Activated CD4-positive, alpha-beta T cell treated with anti-CD3 and anti-CD28 coated beads, Interleukin-2, amount 10 ng/mL, durations not matched to agents 24 days and 14 days (primary cell): ENCODE results near the gene RPLP2. TPM values are rescaled to one million over a fixed set of nuclear protein-coding genes. Genes with fewer than 3 reads are reported as not detected.

ENCODE experiments used
- DNase-seq: peaks from one replicate; pipeline ENCODE4 v3.0.0; 2022
- H3K27ac Mint-ChIP-seq: one replicate; pipeline ENCODE4 v1.8.0; 2022; ENCODE audit warnings: mild to moderate bottlenecking, mixed read lengths
- H3K27me3 Mint-ChIP-seq: one replicate; pipeline ENCODE4 v1.8.0; 2022; ENCODE audit warnings: mixed read lengths
- H3K36me3 Mint-ChIP-seq: one replicate; pipeline ENCODE4 v1.8.0; 2022; ENCODE audit warnings: low read depth, mild to moderate bottlenecking, mixed read lengths
- H3K4me1 Mint-ChIP-seq: one replicate; pipeline ENCODE4 v1.8.0; 2021; ENCODE audit warnings: mixed read lengths
- H3K4me3 Mint-ChIP-seq: one replicate; pipeline ENCODE4 v1.8.0; 2022; ENCODE audit warnings: mild to moderate bottlenecking, moderate library complexity, mixed read lengths
- H3K9me3 Mint-ChIP-seq: one replicate; pipeline ENCODE4 v1.8.0; 2021; ENCODE audit warnings: mixed read lengths
- intact Hi-C: fragments of 100-400 bp; cut with micrococcal nuclease; formaldehyde crosslinking; loops from one replicate; pipeline ENCODE4 v1.15.1; 2023
- total RNA-seq: library from RNA; stranded (reverse); gene quantifications from 2 replicates; pipeline ENCODE4 v1.2.3, GENCODE V29; 2022

RPLP2 gene
- total RNA-seq, 1 donor from 2014 or later: 2,367 TPM

GRCh38 chr11:860234-861104, 50.7 kb downstream of the RPLP2 start:
- intact Hi-C loops: no loop called here
- no peak overlapping the region for H3K27ac Mint-ChIP-seq
- no peaks in the 10 kb centered on the region for H3K9me3 Mint-ChIP-seq
- no peak overlapping the region for H3K4me3 Mint-ChIP-seq
- H3K27me3 Mint-ChIP-seq: no peaks in the 10 kb centered on the region
- H3K36me3 Mint-ChIP-seq: no peaks in the 10 kb centered on the region
- no peak for DNase-seq
- H3K4me1 Mint-ChIP-seq: no peaks in the 10 kb centered on the region

- no peak overlapping the region for H3K4me3 Mint-ChIP-seq
- H3K36me3 Mint-ChIP-seq: no peaks in the 10 kb centered on the region
- no peaks in the 10 kb centered on the region for H3K9me3 Mint-ChIP-seq
- no peak overlapping the region for H3K27ac Mint-ChIP-seq
- no peaks in the 10 kb centered on the region for H3K27me3 Mint-ChIP-seq
- no peaks in the 10 kb centered on the region for H3K4me1 Mint-ChIP-seq
- intact Hi-C loops: no loop called here
- no peak for DNase-seq
These were observed 51.3 kb downstream of the RPLP2 start for GRCh38 chr11:861105-861479.

- DNase-seq: no peak
- H3K36me3 Mint-ChIP-seq: no peaks in the 10 kb centered on the region
- no peak overlapping the region for H3K4me3 Mint-ChIP-seq
- H3K9me3 Mint-ChIP-seq: no peaks in the 10 kb centered on the region
- no peaks in the 10 kb centered on the region for H3K4me1 Mint-ChIP-seq
- H3K27me3 Mint-ChIP-seq: no peaks in the 10 kb centered on the region
- intact Hi-C loops: no loop called here
- H3K27ac Mint-ChIP-seq: no peak overlapping the region
These were observed 52.4 kb downstream of the RPLP2 start for GRCh38 chr11:862081-862661.

Other genes starting within 250 kb of the RPLP2 start
- gene LMNTD2, start 249.2 kb upstream of the RPLP2 start, total RNA-seq: 0.47 and 1.1 TPM in 2 replicates
- gene RASSF7, start 249.0 kb upstream of the RPLP2 start, total RNA-seq: 21.8 and 23.1 TPM in 2 replicates
- 54.8 and 57.4 TPM in 2 replicates for gene PHRF1, start 233.5 kb upstream of the RPLP2 start, total RNA-seq
- gene IRF7, start 194.0 kb upstream of the RPLP2 start, total RNA-seq: 42.8 and 45.3 TPM in 2 replicates
- gene CDHR5, start 185.0 kb upstream of the RPLP2 start, total RNA-seq: not detected in 2 replicates
- not detected in 2 replicates for gene SCT, start 182.8 kb upstream of the RPLP2 start, total RNA-seq
- 0.14 and 0.28 TPM in 2 replicates for gene DRD4, start 172.7 kb upstream of the RPLP2 start, total RNA-seq
- 66.3 and 73.9 TPM in 2 replicates for gene DEAF1, start 114.7 kb upstream of the RPLP2 start, total RNA-seq
- 12.3 and 12.5 TPM in 2 replicates for gene TMEM80, start 114.2 kb upstream of the RPLP2 start, total RNA-seq
- gene EPS8L2, start 103.7 kb upstream of the RPLP2 start, total RNA-seq: 15.3 and 19.8 TPM in 2 replicates
- gene TALDO1, start 62.5 kb upstream of the RPLP2 start, total RNA-seq: 265 and 279 TPM in 2 replicates
- 81.7 and 82.2 TPM in 2 replicates for gene GATD1, start 32.5 kb upstream of the RPLP2 start, total RNA-seq
- gene CEND1, start 19.9 kb upstream of the RPLP2 start, total RNA-seq: 3.8 and 4.2 TPM in 2 replicates
- gene SLC25A22, start 11.7 kb upstream of the RPLP2 start, total RNA-seq: 84.9 and 90.3 TPM in 2 replicates
- 28.9 and 29.6 TPM in 2 replicates for gene PIDD1, start 4.7 kb upstream of the RPLP2 start, total RNA-seq
- 55.0 and 56.4 TPM in 2 replicates for gene PNPLA2, start 8.9 kb downstream of the RPLP2 start, total RNA-seq
- gene CRACR2B, start 18.0 kb downstream of the RPLP2 start, total RNA-seq: 1.5 and 3.0 TPM in 2 replicates
- gene CD151, start 23.0 kb downstream of the RPLP2 start, total RNA-seq: 81.0 and 87.3 TPM in 2 replicates
- gene POLR2L, start 32.6 kb downstream of the RPLP2 start, total RNA-seq: 113 and 117 TPM in 2 replicates
- gene TSPAN4, start 32.9 kb downstream of the RPLP2 start, total RNA-seq: 14.8 and 15.1 TPM in 2 replicates
- 99.7 and 109 TPM in 2 replicates for gene CHID1, start 100.8 kb downstream of the RPLP2 start, total RNA-seq
- gene AP2A2, start 115.9 kb downstream of the RPLP2 start, total RNA-seq: 51.4 and 53.8 TPM in 2 replicates
- not detected in 2 replicates for gene MUC6, start 226.8 kb downstream of the RPLP2 start, total RNA-seq